Effector CD8-positive, alpha-beta T cell (primary cell): Measurements from ENCODE around the gene CDC40.
A peak's percentile ranks its signal among the peaks of the same experiment; 100 is the strongest.

ENCODE experiments used
- DNase-seq: peaks from one replicate; lab custom pipeline; 2025; lab: John Stamatoyannopoulos, UW
- total RNA-seq, 4 experiments: gene quantifications; one replicate each; lab custom pipeline; 2026; lab: John Stamatoyannopoulos, UW

Gene CDC40
- 64.7 to 81.3 (median 68.5) reads per million in 4 experiments for total RNA-seq

DNA sequence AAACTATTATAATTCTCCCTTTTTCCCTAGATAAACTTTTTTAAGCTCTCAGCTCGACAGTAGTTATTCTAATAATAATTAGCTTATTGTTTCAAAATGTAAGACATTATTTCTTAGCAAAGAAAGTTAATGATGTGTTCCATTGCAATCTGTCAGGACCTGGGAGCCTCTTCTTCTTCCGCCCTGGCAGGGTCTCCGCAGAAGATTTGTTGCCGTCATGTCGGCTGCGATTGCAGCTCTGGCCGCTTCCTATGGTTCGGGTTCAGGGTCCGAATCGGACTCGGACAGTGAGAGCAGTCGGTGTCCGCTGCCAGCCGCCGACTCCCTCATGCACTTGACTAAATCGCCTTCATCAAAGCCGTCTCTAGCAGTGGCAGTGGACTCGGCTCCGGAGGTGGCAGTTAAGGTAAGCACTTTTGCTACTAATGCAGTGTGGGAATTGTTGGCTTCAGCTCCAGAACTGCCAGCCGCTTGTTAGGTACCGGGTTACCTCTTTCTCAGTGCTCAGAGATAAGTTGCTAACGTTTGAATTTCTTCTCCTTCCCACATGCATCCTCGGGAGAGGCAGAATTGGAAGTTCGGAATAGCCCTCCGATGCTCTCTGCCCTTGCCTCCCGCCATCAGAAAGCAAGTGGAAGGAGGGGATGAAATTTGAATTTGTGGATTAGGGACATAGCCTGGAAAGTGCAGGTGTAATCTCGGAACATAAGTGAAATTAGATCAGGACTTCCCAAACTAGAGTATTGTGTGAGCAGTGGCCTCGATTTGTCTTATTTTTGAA, at the start of gene CDC40:
Gene CDC40 (plus strand): TSS at position 200 of the 781 bp plus-strand sequence. CDS start 18 bp downstream, at position 218.
- peak; percentile 53 for DNase-seq

GRCh38 chr6:110137924-110138887, 42.0 kb upstream of the CDC40 start:
- no peak for DNase-seq

DNA sequence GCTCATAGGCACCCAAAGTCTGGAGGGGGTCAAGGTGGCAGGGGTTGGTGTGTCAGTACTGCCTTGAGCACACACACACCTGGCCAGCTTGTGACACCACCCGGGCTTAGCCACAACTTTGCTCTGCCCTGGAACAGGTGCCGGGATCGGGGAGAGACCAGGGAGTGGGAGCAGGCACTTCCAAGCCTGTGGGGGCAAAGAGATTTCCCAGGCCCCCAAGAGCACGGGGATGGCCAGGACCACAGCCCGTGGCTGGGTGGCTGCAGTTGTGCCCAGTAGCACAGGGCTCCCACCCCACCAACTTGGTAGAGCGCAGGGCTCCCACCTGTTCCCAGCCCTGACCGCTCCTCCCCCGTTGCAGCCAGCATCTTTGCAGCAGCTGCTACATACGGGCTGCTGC, 41.2 kb upstream of the CDC40 start:
- no peak for DNase-seq

DNA sequence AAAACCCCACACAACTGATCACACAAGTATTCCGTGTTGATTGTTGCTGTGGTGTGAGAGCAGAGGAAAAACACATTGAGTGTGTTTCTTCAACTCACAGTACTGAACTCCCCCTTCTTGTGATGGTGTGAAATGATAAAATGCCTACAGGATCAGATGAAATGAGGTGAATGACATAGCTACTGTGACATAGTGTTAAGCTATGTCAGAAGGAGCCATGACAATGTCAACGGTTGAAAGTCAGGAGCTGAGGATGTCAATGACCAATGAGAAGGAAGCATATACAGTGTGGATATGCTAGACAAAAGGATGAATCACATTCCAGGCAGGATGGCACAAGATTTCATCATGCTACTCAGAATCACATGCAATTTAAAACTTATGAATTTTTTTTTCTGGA, 39.6 kb upstream of the CDC40 start:
- no peak for DNase-seq

DNA sequence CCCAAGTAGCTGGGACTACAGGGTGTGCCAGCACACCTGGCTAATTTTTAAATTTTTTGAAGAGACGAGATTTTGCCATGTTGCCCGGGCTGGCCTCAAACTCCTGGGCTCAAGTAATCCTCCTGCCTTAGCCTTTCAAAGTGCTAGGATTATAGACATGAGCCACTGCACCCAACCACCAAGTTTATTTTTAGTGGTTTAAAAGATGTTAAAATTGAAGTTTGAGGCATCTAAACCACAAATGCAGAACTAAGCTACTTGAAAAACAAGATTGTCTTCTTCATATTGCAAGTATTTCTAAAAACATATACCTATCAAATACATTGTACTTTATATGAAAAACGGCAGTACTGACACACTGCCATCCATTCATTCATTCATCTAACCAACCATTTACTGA, 32.4 kb upstream of the CDC40 start:
- no peak for DNase-seq

DNA sequence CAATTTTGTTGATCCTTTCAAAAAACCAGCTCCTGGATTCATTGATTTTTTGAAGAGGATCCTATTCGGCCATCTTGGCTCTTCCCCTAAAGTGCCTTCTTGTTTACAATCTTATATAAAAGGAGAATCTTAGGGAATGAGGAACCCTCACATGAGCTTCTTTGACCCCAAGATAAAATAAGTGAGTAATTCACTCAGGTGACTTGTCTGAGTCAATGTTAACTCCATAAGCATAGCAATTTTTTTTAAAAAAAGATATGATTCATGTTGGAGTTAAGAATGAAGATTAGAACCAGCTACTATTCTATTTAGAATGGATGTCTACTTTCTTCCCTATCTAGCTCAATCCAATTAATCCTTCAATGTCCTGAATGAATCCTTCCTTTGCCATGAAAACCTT, 21.7 kb upstream of the CDC40 start:
- DNase-seq, result no peak

GRCh38 chr6:110170081-110170480, 10.1 kb upstream of the CDC40 start:
- DNase-seq, result no peak

DNA sequence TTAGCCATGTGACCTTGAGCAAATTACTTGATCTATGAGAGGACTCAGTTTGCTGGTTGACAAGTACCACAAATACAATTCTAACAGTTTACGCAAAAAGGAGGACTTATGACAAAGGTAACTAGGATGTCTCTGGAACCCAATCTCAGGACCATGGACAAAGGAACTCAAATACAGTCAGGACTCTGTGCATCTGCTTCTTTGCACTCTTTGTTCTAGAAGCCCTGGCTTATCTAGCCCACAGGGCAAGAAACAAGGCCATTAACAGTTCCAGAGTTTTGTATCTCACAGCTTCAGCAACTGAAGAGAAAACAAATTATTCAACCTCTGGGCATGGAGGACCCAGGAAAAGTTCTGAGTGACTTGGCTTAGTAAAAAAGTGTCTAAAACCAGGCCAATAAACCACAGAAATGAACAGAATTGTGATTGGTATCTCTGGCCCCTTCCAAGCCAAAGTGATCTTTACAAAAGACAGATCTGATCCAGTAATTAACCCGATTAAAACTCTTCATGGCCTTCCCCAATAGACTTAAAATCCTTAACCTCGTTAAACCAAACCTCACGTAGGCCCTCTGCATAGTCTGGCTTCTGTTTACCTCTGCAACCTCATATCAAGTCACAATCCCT, 6.6 kb upstream of the CDC40 start:
- DNase-seq, result no peak

DNA sequence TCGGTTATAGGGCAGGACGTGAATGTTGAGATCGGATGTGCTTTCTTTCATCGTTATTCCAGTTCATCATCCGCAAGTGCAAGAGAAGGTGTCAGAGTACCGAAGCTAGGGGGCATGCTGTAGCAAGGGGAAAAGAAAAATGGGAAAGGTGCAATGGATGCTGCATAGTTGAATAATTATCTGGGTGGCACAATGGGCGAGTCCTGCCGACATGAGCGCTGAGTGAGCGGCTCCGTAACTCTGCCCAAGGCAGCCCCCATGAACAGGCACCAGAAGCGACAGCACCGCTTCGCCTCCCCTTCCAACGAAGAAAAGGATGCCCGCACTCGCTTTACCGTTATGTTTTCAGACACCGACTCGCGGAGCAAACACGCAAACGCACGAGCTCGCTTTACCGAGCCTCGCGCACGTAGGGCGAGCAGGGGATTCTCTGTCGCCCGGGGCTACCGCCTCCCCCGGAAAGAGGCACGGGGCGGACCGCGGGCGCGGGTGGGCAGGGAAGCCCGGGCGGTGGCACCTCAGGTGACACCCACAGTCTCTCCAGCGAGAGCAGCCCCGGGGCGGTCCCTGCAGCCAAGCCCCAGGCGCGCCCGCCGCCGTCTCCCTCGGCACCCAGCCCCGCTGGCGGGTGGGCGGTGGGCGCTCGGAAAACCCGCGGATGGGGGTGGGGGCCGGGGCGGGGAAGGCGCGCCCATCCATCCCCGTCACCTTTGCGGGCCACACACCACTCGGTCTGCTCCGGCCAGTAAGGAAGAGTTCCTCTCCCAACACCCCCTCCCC, 1.4 kb upstream of the CDC40 start:
- DNase-seq, result peak; percentile 62

DNA sequence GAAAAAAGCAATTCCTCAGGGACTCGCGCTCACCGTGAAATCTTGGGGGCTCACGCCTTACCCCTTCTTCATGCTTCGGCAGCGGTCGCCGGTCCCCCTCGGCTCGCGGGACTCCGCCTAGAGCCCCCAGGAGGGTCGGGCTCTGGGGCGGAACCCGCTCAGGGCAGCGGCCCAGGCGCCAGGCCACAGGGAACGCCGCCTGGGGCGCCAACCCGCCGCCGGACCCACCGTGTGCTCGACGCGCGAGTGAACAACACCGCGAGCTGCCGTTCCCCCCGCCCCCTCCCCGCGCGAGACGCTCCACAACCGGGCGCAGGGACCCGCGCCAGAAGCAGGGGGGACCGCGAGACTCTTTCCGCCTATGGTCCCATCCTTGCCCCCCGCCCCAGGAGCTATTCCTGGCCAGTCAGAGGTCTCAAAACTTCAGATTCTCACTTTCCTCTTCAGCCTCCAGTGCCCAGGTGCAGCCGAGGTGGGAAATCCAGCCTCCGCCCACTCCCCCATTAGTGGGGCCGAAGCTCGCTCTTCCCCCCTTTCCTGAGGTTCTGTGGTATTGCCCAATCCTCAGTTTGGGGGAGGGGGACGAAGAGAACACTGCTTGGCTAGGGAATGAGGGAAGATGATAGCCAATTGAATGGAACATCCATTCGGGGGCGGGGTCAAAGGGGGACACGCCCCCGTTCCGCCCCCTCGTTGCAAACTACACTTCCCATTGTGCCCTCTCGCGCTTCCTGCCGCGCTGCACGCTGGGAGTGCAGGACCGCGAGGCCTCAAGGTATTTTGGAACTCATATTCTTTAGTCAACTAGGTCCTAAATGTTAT, 610 bp upstream of the CDC40 start, which contains the start of gene WASF1:
Gene WASF1 (minus strand): TSS at position 265 of the 822 bp plus-strand sequence. CDS start 52,069 bp downstream, outside the sequence.
- peak; percentile 87 for DNase-seq

DNA sequence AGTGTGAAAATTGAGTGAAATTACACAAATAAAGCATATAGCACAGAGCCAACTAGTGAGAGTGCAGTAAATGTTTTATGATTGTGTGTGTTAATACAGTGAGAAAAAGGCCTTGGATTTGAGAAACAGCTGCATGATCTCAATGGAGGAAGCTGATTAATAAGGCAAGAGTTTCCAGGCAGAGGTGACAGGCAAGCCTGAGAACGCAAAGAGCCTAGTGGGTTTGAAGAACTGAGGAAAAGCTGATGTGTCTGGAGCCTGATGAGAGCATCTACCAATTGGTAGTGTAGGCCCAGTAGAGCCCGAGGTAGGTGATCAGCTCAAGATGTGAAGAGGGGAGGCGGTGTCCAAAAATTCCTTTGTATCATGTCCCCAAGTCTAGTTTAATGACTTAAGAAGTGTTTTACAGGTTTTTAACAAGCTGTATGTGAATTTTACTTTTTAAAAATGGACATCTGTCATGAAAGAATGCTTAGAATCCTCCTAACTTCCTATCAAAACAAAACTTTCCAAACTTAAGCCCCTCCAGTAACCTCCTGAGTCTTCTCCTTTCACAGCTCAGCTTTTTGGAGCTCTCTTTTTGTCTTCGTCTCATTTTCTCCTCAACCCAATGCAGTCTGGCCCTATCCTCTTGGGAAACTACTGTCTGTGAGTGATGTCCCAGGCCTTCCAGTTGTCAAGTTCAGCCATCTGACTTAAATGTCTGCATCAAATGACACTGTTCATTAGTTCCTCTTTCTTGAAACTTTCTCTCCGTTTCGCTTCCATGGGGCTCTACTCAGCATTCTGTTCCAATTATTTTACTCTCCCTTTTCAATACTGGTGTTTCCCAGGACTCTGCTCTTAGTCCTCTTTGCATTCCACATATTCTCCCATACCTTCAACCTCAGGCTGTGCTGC, 1.2 kb downstream of the CDC40 start:
- DNase-seq, result no peak

GRCh38 chr6:110183292-110183885, 3.2 kb downstream of the CDC40 start:
- no peak for DNase-seq

GRCh38 chr6:110185879-110186278, 5.7 kb downstream of the CDC40 start:
- no peak for DNase-seq

DNA sequence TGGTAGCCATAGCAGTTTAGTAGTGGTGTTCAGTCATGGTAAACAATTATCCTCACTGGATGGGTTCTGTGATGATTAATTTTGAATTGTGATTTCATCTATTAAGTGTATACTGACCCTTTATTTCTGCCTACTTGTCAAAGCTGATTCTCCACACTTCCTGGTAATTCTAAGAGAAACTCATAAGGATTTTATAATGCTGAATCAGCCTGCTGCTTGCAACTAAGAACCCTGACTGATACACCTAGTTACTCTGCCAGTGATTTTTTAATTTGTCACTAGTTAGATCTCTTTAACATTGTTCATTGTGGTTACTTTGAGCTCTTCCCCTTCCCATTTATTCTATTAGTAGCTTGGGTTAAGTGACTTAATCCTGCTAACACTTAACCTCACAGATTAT, 8.6 kb downstream of the CDC40 start:
- DNase-seq, result no peak

GRCh38 chr6:110190726-110191125, 10.5 kb downstream of the CDC40 start:
- DNase-seq, result no peak

DNA sequence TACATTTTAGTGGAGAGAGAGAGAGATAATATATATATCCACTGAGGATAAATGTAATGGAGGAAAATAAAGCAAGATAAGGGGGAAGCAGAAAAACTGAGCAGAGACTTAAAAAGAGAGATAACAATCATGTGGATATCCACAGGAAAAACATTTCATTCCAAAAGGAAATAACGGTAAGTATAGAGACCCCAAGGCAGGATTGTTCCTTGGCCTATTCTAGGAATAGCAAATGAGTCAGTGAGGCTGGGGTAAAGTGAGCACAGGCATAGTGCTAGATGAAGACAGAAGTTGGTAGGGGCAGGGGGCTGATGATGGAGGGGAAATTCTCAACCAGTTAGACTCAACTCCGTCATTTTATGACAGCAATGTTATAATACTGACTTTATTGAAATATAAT, 11.2 kb downstream of the CDC40 start:
- DNase-seq, result no peak

DNA sequence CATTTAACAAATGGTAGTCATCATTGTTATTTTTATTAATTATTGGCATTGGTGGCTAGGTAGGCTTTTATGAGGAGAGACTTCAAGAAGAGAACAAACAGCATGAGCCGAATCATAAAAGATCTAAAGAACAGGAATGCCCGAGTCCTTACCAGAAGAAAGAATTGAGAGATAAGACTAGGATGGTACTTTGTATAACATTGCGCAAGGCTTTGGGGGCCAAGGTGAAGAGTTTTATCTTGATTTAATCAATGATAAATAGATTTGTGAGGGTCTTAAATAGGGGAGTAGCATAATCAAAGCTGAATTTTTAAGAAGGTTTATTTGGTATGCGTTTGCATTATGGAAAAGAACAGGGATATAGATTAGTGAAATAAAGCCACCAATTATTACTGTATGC, 15.4 kb downstream of the CDC40 start:
- no peak for DNase-seq

DNA sequence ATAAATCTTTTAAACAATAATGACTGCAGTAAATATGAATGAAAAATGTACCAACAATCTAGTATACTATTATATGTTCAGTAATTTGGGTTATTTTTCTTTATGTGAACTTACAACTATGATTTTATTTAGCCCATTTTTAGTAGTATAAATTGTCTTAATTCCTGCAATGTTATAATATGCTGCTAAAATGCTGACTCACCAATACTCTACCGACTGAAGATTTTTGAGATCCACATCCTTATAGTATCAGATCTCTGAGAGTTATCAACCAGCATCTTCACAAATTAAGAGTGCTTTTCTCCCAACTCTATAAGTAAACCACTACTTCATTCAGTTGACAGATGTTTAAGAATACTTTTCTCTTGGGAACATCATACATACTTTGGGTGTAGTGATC, 16.6 kb downstream of the CDC40 start:
- no peak for DNase-seq

DNA sequence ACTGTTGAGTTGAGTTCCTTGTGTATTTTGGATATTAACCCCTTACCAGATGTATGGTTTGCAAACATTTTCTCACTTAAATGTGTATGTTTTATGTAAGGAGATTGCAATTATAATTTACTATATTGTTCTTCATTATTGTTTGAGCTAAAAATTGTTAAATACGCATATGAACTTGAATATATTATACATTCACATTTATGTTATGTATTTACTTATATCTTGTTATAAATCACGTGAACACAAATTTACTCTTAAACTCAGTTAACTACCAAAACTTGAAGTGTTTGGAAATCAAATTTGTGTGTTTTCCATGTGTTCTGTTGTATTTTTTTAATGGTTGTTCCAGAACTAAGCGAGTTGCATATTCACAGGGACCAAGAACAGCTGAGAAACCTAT, 18.3 kb downstream of the CDC40 start:
- DNase-seq, result no peak
